Upper lobe of left lung (tissue), 6 donors: ENCODE results near the gene APBB2. TPM values are rescaled to one million over a fixed set of nuclear protein-coding genes. Genes with fewer than 3 reads are reported as not detected.
A peak's percentile ranks its signal among the peaks of the same experiment; 100 is the strongest.

ENCODE experiments used
- ATAC-seq, 2 donors: fragments of 200-7000 bp; cut with Tn5 transposase; one replicate each; pipeline ENCODE4 v1.9.1; 2022; ENCODE audit warnings: mild to moderate bottlenecking in 2 of 2, moderate library complexity in 2 of 2; ENCODE audit not compliant: low FRiP score in 2 of 2
- DNase-seq, 2 donors: peaks; one replicate each; pipeline ENCODE4 v3.0.0-alpha.2; 2019 to 2020
- H3K27ac ChIP-seq, 4 donors: fragments of 200-600 bp; sonication (generic); one replicate each; pipeline ENCODE4 v1.5.1; 2016 to 2019
- H3K27me3 ChIP-seq, 4 donors: fragments of 200-600 bp; sonication (generic); one replicate each; pipeline ENCODE4 v1.5.1; 2017 to 2019
- H3K36me3 ChIP-seq, 4 donors: fragments of 200-600 bp; sonication (generic); one replicate each; pipeline ENCODE4 v1.5.1; 2016 to 2019
- H3K4me1 ChIP-seq, 4 donors: fragments of 200-600 bp; sonication (generic); one replicate each; pipeline ENCODE4 v1.5.1; 2018 to 2019
- H3K4me3 ChIP-seq, 4 donors: fragments of 200-600 bp; sonication (generic); one replicate each; pipeline ENCODE4 v1.5.1; 2017 to 2019; ENCODE audit warnings: mild to moderate bottlenecking in 2 of 4, moderate library complexity in 1 of 4
- H3K9me3 ChIP-seq, 4 donors: fragments of 200-600 bp; sonication (generic); one replicate each; pipeline ENCODE4 v1.5.1; 2018 to 2019
- EP300 ChIP-seq, 4 donors: sonication (generic); formaldehyde crosslinking; IDR thresholded peaks; one replicate each; pipeline ENCODE4 v1.5.1; 2017; ENCODE audit warnings: antibody characterized with exemption in 4 of 4, control low read depth in 2 of 4
- POLR2A ChIP-seq, 4 donors: fragments of 450-650 bp; IDR thresholded peaks; one replicate each; pipeline ENCODE4 v1.5.1; 2016 to 2017; ENCODE audit warnings: antibody characterized with exemption in 4 of 4, mild to moderate bottlenecking in 2 of 4
- POLR2AphosphoS5 ChIP-seq, 2 donors: sonication (generic); formaldehyde crosslinking; IDR thresholded peaks; one replicate each; pipeline ENCODE4 v1.5.1; 2017; ENCODE audit warnings: antibody characterized with exemption in 2 of 2
- WGBS, 2 donors: methylation state at CpG; one replicate each; pipeline ENCODE4 v1.1.5; 2017 to 2018; 5-methylcytosine and 5-hydroxymethylcytosine counted together
- total RNA-seq, 6 donors: library from RNA; depleted of rRNA in 4 of 6; stranded (reverse); fragments of >200 nt in 4 of 6; gene quantifications; one replicate each; pipeline versions ENCODE4 v1.1.0 to v1.2.1, GENCODE V29; 2016 to 2021
- TF ChIP-seq, protein P1 (sequence below), 6 experiments: fragments of 450-650 bp in 4 of 6; fragments of 200-600 bp in 2 of 6; sonication (generic) in 2 of 6; IDR thresholded peaks; one replicate each; pipeline ENCODE4 v1.5.1; 2016 to 2019; ENCODE audit warnings: antibody characterized with exemption in 6 of 6
- donor health status: DM: no; HTN: no; CAD: no; lungs with moderate emphysema.
- donor health status: DM: no; HTN: yes; CAD: no; lungs with severe emphysema.

APBB2 gene
- total RNA-seq, 6 donors from 2014 or later, result 69.5 to 168 (median 102) TPM

- no peak overlapping the region for H3K4me3 ChIP-seq
- DNase-seq (no peak), ATAC-seq (no peak)
- no peaks in the 10 kb centered on the region for H3K27me3 ChIP-seq
- H3K9me3 ChIP-seq, result no peaks in the 10 kb centered on the region
- peaks cover 8 to 13% (median 12%) of the 10 kb centered on the region in 4 donors for H3K4me1 ChIP-seq
- no peak overlapping the region for H3K27ac ChIP-seq
- TF ChIP-seq, protein P1, sequence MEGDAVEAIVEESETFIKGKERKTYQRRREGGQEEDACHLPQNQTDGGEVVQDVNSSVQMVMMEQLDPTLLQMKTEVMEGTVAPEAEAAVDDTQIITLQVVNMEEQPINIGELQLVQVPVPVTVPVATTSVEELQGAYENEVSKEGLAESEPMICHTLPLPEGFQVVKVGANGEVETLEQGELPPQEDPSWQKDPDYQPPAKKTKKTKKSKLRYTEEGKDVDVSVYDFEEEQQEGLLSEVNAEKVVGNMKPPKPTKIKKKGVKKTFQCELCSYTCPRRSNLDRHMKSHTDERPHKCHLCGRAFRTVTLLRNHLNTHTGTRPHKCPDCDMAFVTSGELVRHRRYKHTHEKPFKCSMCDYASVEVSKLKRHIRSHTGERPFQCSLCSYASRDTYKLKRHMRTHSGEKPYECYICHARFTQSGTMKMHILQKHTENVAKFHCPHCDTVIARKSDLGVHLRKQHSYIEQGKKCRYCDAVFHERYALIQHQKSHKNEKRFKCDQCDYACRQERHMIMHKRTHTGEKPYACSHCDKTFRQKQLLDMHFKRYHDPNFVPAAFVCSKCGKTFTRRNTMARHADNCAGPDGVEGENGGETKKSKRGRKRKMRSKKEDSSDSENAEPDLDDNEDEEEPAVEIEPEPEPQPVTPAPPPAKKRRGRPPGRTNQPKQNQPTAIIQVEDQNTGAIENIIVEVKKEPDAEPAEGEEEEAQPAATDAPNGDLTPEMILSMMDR (IDR thresholded peaks at IDR 0.05), result no peak
- TF ChIP-seq POLR2A (IDR thresholded peaks at IDR 0.05) (no peak), POLR2AphosphoS5 (IDR thresholded peaks at IDR 0.05) (no peak), EP300 (IDR thresholded peaks at IDR 0.05) (no peak)
- 92 to 95% methylated on average over 6 of the region's 6 CpGs for WGBS, 2 donors
- no peaks in the 10 kb centered on the region for H3K36me3 ChIP-seq
Observed at GRCh38 chr4:40957281-40957680, 257.1 kb downstream of the APBB2 start.

- Histone ChIP-seq H3K4me3 (no peak overlapping the region), H3K27me3 (no peaks in the 10 kb centered on the region), H3K9me3 (no peaks in the 10 kb centered on the region), H3K4me1 (peaks cover 6 to 13% (median 12%) of the 10 kb centered on the region in 4 donors), H3K36me3 (no peaks in the 10 kb centered on the region), H3K27ac (no peak overlapping the region)
- no peak for ATAC-seq
- DNase-seq, result no peak
- no peak for TF ChIP-seq EP300 (IDR thresholded peaks at IDR 0.05)
- TF ChIP-seq POLR2AphosphoS5 (IDR thresholded peaks at IDR 0.05), result no peak
- TF ChIP-seq POLR2A (IDR thresholded peaks at IDR 0.05), result no peak
- TF ChIP-seq, protein P1 (IDR thresholded peaks at IDR 0.05), result no peak
- 87% methylated on average over 5 of the region's 5 CpGs for WGBS, 2 donors
Observed at GRCh38 chr4:40956721-40957255, 257.6 kb downstream of the APBB2 start.

GRCh38 chr4:40954088-40954668 is 260.2 kb downstream of the APBB2 start:
- no peaks in the 10 kb centered on the region for H3K9me3 ChIP-seq
- ATAC-seq, result peak in 1 of 2 donors; percentile 21
- peak overlapping the region; percentile 22 to 74 (median 47) for H3K27ac ChIP-seq
- H3K4me3 ChIP-seq, result no peak overlapping the region
- no peaks in the 10 kb centered on the region for H3K27me3 ChIP-seq
- peaks cover 5 to 13% (median 12%) of the 10 kb centered on the region in 4 donors for H3K4me1 ChIP-seq
- no peak for TF ChIP-seq EP300 (IDR thresholded peaks at IDR 0.05)
- TF ChIP-seq, protein P1 (IDR thresholded peaks at IDR 0.05), result no peak
- TF ChIP-seq POLR2A (IDR thresholded peaks at IDR 0.05), result no peak
- no peak for TF ChIP-seq POLR2AphosphoS5 (IDR thresholded peaks at IDR 0.05)
- H3K36me3 ChIP-seq, result no peaks in the 10 kb centered on the region
- DNase-seq, result no peak
- 39 to 45% methylated on average over 8 of the region's 8 CpGs for WGBS, 2 donors

GRCh38 chr4:40953283-40954087 is 260.9 kb downstream of the APBB2 start:
- no peak overlapping the region for H3K4me3 ChIP-seq
- 75% methylated on average over 12 of the region's 12 CpGs for WGBS, 2 donors
- DNase-seq, result peak in 1 of 2 donors; percentile 28

More at GRCh38 chr4:40953283-40954087, 260.9 kb downstream of the APBB2 start:
- peak in 1 of 2 donors; percentile 48 for ATAC-seq
- Histone ChIP-seq H3K4me1 (peaks cover 5 to 13% (median 12%) of the 10 kb centered on the region in 4 donors), H3K9me3 (no peaks in the 10 kb centered on the region), H3K36me3 (no peaks in the 10 kb centered on the region), H3K27ac (peak overlapping the region; percentile 22 to 74 (median 47)), H3K27me3 (no peaks in the 10 kb centered on the region)
- TF ChIP-seq, protein P1 (IDR thresholded peaks at IDR 0.05), result no peak
- TF ChIP-seq EP300 (IDR thresholded peaks at IDR 0.05) (no peak), POLR2AphosphoS5 (IDR thresholded peaks at IDR 0.05) (no peak), POLR2A (IDR thresholded peaks at IDR 0.05) (no peak)
